ENCODE results near the gene DSCAM.

Gene DSCAM

GRCh38 chr21:40602080-40602479, 244.9 kb downstream of the DSCAM start:
- no peak for DNase-seq

DNA sequence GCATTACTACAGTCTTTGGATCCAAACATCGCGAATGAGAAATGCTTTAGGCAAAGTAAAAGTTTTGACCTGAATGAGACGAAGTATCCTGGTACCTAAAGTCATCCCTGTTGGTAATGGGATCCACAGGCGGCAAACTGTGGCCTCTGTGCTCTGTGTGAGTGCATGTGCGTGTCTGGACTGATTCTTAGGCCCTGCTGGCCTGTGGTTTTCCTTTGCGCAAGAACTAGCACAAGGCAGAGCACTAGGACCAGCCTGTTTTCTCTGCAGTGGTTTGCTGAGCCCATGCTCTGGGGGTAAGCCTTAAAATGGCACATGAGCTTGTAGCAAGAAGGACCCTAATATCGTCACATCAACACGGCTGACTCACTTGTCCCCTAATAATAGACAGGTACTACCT, 251.2 kb downstream of the DSCAM start:
- no peak for DNase-seq

DNA sequence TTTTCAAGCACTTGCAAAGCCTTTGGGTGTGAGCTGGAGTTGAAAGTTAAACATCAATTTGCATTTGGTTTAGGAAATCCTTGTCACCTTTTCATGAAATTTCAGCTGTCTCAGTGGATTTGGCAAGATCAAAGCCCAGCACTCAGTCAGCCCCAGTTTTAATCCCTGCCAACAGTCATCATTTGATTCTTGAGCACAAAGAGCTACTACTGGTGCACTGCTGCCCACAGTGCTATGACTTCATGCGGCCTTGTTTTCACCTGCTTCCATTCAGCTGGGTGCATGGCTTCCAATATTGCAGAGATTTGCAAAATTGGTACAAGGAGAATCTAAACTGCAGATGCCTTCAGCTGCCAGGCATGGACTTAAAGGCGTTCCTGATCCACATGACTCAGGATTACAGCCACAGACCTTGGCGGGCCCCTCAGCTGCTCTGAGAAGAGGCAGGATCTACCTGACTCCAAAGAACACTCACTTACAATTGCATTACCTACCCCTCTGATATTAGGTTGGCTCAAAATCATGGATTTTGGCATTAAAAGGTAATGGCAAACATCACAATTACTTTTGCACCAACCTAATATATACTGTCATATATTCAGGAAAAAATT, 259.1 kb downstream of the DSCAM start:
- DNase-seq, result no peak

GRCh38 chr21:40586575-40586974, 260.4 kb downstream of the DSCAM start:
- no peak for DNase-seq

- no peak for DNase-seq
Measured at GRCh38 chr21:40577285-40578043, 269.5 kb downstream of the DSCAM start.

DNA sequence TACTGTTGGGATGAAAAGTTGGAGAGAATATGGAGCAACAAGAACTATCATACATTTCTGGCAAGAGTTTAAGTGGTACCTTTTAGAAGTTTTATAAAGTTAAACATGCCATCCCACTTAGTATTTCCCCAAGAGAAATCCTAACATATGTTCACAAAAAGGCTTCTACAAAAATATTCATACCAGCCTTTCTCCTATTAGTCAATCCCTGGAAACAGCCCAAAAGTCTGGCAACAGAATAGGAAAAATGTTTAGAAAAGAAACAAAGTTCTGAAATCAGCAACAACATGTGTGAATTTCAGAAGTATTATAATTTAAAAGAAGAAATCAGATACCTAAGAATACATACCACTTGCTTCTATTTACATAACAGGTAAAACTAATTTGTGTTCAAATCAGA, 271.0 kb downstream of the DSCAM start:
- DNase-seq, result no peak

GRCh38 chr21:40569357-40569756, 277.6 kb downstream of the DSCAM start:
- no peak for DNase-seq

GRCh38 chr21:40568807-40569206, 278.2 kb downstream of the DSCAM start:
- no peak for DNase-seq

DNA sequence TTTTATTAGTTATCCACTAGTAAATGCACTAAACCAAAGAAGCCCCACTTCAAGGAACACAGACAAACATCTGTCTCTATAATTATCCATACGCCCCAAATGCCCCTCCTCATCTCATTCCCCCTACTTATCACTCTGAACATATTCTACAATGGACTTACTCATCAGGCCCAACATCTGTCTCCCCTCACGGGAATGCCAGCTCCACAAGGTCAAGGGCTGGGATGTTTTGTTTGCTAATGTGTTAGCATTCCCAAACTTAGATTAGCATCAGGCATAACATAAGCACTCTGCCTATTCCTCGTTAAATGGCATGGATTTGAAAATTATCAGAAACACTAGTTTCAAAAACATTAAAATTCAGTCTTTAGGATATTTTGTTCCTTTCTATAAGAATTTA, 279.5 kb downstream of the DSCAM start:
- no peak for DNase-seq

- DNase-seq, result no peak
Measured at GRCh38 chr21:40566486-40566885, 280.5 kb downstream of the DSCAM start.

GRCh38 chr21:40564318-40564717, 282.6 kb downstream of the DSCAM start:
- no peak for DNase-seq

- no peak for DNase-seq
Measured at GRCh38 chr21:40563900-40564299, 283.1 kb downstream of the DSCAM start.

DNA sequence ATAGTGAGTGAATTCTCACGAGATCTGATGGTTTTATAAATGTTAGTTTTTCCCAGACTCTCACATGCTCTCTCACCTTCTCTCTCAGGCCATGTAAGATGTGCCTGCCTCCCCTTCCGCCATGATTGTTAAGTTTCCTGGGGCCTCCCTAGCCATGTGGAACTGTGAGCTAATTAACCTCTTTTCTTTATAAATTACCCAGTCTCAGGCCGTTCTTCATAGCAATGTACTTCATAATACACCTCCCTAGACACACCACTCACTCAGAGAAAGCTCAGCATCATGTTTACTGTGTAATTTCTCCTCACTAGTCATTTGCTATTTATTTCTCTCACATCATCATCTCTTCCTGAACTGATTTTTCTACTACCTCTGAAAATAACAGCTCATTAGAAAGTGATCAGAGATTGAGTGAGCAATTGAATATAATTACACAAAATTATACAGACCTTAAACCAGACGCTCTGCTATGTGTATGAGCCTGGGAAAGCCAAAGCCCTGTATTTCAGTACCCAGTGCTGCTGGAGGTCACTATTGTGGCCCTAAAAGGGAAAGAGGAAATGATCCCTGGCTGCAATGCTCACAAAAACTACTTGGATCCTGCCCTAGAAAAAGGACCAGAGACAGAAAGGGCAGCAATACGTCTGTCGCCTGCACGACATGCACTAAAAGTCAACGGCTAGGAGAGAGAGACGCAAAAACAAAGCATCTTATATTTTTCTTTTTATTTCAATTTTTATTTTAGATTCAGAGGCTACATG, 284.5 kb downstream of the DSCAM start:
- DNase-seq, result no peak

DNA sequence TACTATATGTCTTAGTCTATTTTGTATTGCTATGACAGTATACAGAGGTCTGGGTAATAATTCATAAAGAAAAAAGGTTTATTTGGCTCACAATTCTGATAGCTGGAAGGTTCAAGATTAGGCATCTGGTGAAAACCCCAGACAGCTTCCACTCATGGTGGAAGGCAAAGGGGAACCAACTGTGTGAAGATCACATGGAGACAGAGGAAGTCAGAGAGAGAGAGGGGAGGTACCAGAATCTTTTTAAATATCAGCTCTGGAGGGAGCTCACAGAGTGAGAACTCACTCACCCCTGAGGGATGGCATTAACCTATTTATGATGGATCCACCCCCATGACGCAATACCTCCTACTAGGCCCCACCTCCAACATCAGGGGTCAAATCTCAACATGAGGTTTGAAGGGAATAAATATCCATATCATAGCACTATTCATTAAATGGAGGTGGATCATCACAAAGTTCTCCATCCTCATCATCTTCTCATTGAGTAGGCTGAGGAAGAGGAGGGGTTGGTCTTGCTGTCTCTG, 290.5 kb downstream of the DSCAM start:
- no peak for DNase-seq

GRCh38 chr21:40555021-40555528, 291.9 kb downstream of the DSCAM start:
- DNase-seq, result no peak

DNA sequence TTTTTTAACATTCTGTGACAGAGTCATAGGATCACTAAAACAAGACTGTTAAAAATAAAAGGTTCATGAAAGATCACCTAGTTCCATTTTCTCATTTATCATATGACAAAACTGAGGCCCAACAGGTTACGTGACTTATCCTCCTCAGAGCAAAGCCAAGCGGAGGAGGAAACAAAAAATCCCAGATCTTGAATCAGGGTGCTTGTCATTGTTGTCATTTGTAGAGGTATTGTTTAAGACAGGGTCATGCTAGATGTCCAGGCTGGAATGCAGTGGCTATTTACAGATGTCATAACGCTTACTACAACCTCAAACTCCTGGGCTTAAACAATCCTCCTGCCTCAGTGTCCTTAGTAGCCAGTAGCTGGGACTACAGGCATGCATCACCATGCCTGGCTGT, 293.2 kb downstream of the DSCAM start:
- no peak for DNase-seq

GRCh38 chr21:40547906-40548513, 298.9 kb downstream of the DSCAM start:
- DNase-seq, result no peak

DNA sequence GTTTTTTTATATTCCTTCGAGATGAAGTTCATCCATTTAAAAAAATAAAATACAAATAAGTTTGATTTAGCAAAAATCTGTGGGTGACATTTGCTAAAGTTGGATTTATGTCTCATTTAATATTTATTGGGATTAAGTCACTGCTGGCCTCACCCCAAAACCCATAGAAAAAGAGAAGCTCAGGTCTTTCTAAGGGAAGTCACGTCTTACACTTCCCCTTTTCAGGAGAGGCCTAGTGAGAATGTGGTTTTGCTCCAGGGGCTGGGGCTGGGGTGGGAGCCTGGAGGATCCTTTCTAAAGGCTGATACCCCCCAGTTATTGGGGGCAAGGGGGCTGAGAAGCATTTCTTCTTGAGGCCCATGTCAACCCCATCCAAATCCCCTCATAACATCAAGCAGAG, 300.3 kb downstream of the DSCAM start:
- DNase-seq, result no peak

- no peak for DNase-seq
Measured at GRCh38 chr21:40540216-40540615, 306.7 kb downstream of the DSCAM start.

GRCh38 chr21:40534886-40535285, 312.1 kb downstream of the DSCAM start:
- DNase-seq, result no peak

DNA sequence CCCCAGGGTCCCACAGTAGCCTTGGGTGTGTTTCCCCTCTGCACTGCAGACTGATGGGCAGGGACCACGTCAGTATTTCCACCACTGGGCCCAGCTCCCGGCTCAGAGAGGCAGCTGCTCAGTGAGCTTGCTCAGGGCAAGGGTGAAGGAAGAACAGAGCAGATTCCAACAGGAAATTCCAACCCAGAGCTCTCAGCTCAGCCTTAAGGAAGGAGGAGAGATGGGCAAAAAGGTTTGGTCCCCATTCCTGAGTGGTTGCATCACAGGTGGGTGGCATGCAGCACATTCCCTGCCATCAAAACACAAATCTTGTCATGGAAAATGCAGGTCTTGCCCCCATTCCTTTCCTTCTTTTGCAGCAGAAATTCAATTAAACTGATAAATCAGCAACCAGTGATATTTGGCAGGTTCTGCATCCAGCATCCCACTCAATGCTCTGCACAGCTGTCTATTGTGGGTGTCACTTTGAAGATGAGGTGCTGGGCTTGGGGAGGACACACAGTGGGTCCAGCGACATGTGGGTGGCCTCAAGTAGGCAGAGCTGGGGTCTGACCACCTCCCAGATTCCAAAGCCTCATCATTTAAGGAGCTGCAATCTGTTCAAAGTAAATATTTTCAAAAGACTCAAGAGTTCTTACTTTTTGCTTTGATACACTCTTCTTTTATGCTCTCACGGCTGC, 315.4 kb downstream of the DSCAM start:
- no peak for DNase-seq

- no peak for DNase-seq
Measured at GRCh38 chr21:40531016-40531415, 315.9 kb downstream of the DSCAM start.

- DNase-seq, result no peak
Measured at GRCh38 chr21:40517646-40518045, 329.3 kb downstream of the DSCAM start.
